K562 (cell line): ENCODE measurements around the gene OAT. TPM values are rescaled to one million over a fixed set of nuclear protein-coding genes. Genes with fewer than 3 reads are reported as not detected.

ENCODE experiments used
- ATAC-seq: fragments of 200-7000 bp; cut with Tn5 transposase; 3 replicates; pipeline ENCODE4 v1.9.1; 2020; ENCODE audit warnings: moderate library complexity
- BruUV-seq: library from RNA; stranded (reverse); fragments of 400-500 nt; replicated peaks from 2 replicates; lab custom pipeline; 2021; lab: Mats Ljungman, UMichigan
- CTCF ChIA-PET: fragments of 300-600 bp; formaldehyde crosslinking; extraction: SDS; loops from one replicate; lab custom pipeline; 2021; ENCODE audit warnings: low intra/inter-chr PET ratio; lab: Yijun Ruan, JAX
- POLR2A ChIA-PET: fragments of 300-600, 350-650 bp; sonication (Branson Sonifier 250); formaldehyde crosslinking; extraction: SDS; loops from one replicate; lab custom pipeline; 2021; ENCODE audit warnings: antibody characterized with exemption, inconsistent platforms; lab: Yijun Ruan, JAX
- DNase-seq, 4 experiments: peaks; one replicate each; pipeline versions ENCODE4 v3.0.0 to v3.0.0-alpha.2; 2011 to 2018; ENCODE audit warnings: low spot score in 3 of 4, mixed read lengths in 3 of 4; ENCODE audit errors: extremely low read depth in 1 of 4
- FAIRE-seq: peaks from 2 replicates; lab custom pipeline; 2011; peaks lifted over from hg19 to GRCh38; lab: Jason Lieb, UNC
- H2AFZ ChIP-seq: 2 replicates; pipeline ENCODE4 v1.6.0; 2011; ENCODE audit warnings: low read depth, low read length, control low read depth, inconsistent platforms
- H3K27ac ChIP-seq: fragments of 200-600 bp; 3 replicates; pipeline ENCODE4 v1.8.0; 2011; ENCODE audit warnings: low read depth, mild to moderate bottlenecking, control low read depth, inconsistent platforms, low read length, moderate library complexity, mixed read lengths; ENCODE audit errors: extremely low read depth
- H3K27me3 ChIP-seq, 2 experiments: fragments of 300-600 bp in 1 of 2; 2 replicates in 1 of 2; 3 replicates in 1 of 2; pipeline versions ENCODE4 v1.6.0 to v1.8.0; 2011; ENCODE audit warnings: inconsistent platforms in 2 of 2, low read length in 2 of 2, mild to moderate bottlenecking in 1 of 2, mixed read lengths in 1 of 2, moderate library complexity in 1 of 2; ENCODE audit not compliant: control insufficient read depth in 2 of 2, insufficient read depth in 2 of 2
- H3K36me3 ChIP-seq: fragments of 300-600 bp; 3 replicates; pipeline ENCODE4 v1.8.0; 2011; ENCODE audit warnings: mild to moderate bottlenecking, low read length, inconsistent platforms; ENCODE audit not compliant: control insufficient read depth, insufficient read depth
- H3K4me1 ChIP-seq, 2 experiments: fragments of 200-600 bp in 1 of 2; replicated peaks in 1 of 2; 2 replicates in 1 of 2; 3 replicates in 1 of 2; pipeline versions ENCODE4 v1.5.1 to v1.8.0; 2011; ENCODE audit warnings: inconsistent platforms in 2 of 2, low read length in 2 of 2, mild to moderate bottlenecking in 1 of 2, mixed read lengths in 1 of 2, moderate library complexity in 1 of 2; ENCODE audit not compliant: control insufficient read depth in 2 of 2, insufficient read depth in 2 of 2
- H3K4me2 ChIP-seq: 2 replicates; pipeline ENCODE4 v1.6.1; 2011; ENCODE audit warnings: low read length, control low read depth, inconsistent platforms, mixed read lengths; ENCODE audit not compliant: insufficient read depth
- H3K4me3 ChIP-seq: fragments of 200-600 bp; sonication (generic), shearing (Covaris generic); 2 replicates; pipeline ENCODE4 v1.5.1; 2016; ENCODE audit warnings: control low read depth, inconsistent platforms
- H3K79me2 ChIP-seq: fragments of 200-600 bp; 3 replicates; pipeline ENCODE4 v1.8.0; 2011; ENCODE audit warnings: low read length, inconsistent platforms; ENCODE audit not compliant: control insufficient read depth, insufficient read depth
- H3K9ac ChIP-seq, 2 experiments: 2 replicates each; pipeline versions ENCODE4 v1.6.0 to v1.6.1; 2011; ENCODE audit warnings: low read depth in 2 of 2, low read length in 2 of 2, control low read depth in 1 of 2, inconsistent platforms in 1 of 2, mild to moderate bottlenecking in 1 of 2, mixed read lengths in 1 of 2; ENCODE audit not compliant: insufficient read depth in 1 of 2
- H3K9me1 ChIP-seq: one replicate; pipeline ENCODE4 v1.6.0; 2011; ENCODE audit warnings: inconsistent platforms, mild to moderate bottlenecking, low read length, moderate library complexity; ENCODE audit not compliant: control insufficient read depth, insufficient read depth
- H3K9me3 ChIP-seq: replicated peaks from 2 replicates; pipeline ENCODE4 v1.5.1; 2011; ENCODE audit warnings: low read depth, low read length, inconsistent platforms; ENCODE audit not compliant: control insufficient read depth, insufficient read depth
- H4K20me1 ChIP-seq: replicated peaks from 2 replicates; pipeline ENCODE4 v1.6.1; 2011; ENCODE audit warnings: low read length, inconsistent platforms, mixed read lengths; ENCODE audit not compliant: control insufficient read depth, insufficient read depth
- CAMTA2 ChIP-seq: fragments of 250-450 bp; sonication (Bioruptor Pico); conservative IDR thresholded peaks from 2 replicates; pipeline ENCODE4 v1.5.1; 2022
- FIP1L1 ChIP-seq: fragments of 200-400 bp; formaldehyde crosslinking; IDR thresholded peaks from 2 replicates; pipeline ENCODE4 v1.6.1; 2018; ENCODE audit warnings: mild to moderate bottlenecking, low read depth, low read length; ENCODE audit not compliant: poor library complexity, severe bottlenecking
- HNRNPH1 ChIP-seq: fragments of 200-400 bp; formaldehyde crosslinking; optimal IDR thresholded peaks from 2 replicates; pipeline ENCODE3; 2017; ENCODE audit warnings: low read depth, mild to moderate bottlenecking, low read length, moderate library complexity
- POLR3G ChIP-seq: IDR thresholded peaks from 2 replicates; pipeline ENCODE4 v1.6.1; 2011; ENCODE audit not compliant: insufficient read length, insufficient replicate concordance; ENCODE audit errors: extremely low read depth
- WGBS: fragments of 100-300 bp; shearing (Covaris generic); methylation state at CpG from one replicate; pipeline ENCODE4 v1.1.6; 2016; ENCODE audit warnings: low coverage, mixed read lengths; ENCODE audit not compliant: insufficient coverage; ENCODE audit errors: missing lambda C conversion rate; 5-methylcytosine and 5-hydroxymethylcytosine counted together
- in situ Hi-C: fragments of 300-500 bp; cut with MboI; formaldehyde crosslinking; loops from 4 replicates; pipeline ENCODE4 v1.15.0; 2018; ENCODE audit warnings: inconsistent platforms, mixed read lengths
- intact Hi-C: fragments of 100-400 bp; cut with micrococcal nuclease; formaldehyde crosslinking; loops from 2 replicates; pipeline ENCODE4 v1.14.2; 2022
- polyA plus RNA-seq, 8 experiments: library from polyadenylated mRNA; depleted of rRNA in 4 of 8; stranded (reverse) in 5 of 8; unstranded in 3 of 8; fragments of >200 nt; fragmentation: Nextera tagmentation in 2 of 8; fragmentation: Illumina TruSeq in 1 of 8; extraction: Ambion mirVana in 2 of 8; extraction: Trizol in 1 of 8; gene quantifications; 2 replicates each; pipeline versions ENCODE4 v1.2.1 to v1.2.3, GENCODE V29; 2011 to 2014; ENCODE audit warnings: inconsistent platforms in 1 of 8, missing spikeins in 1 of 8
- total RNA-seq, 7 experiments: library from RNA; depleted of rRNA in 6 of 7; stranded (reverse); fragments of >200 nt in 6 of 7; fragmentation: Illumina TruSeq in 2 of 7; extraction: Trizol in 2 of 7; gene quantifications; 2 replicates each; pipeline versions ENCODE4 v1.2.1 to v1.2.3, GENCODE V29; 2011 to 2021; ENCODE audit warnings: low replicate concordance in 1 of 7
- TF ChIP-seq, protein P1 (sequence below): IDR thresholded peaks from 2 replicates; pipeline ENCODE4 v1.6.1; 2011; ENCODE audit warnings: borderline replicate concordance, low read depth, mild to moderate bottlenecking, moderate library complexity, low read length; ENCODE audit not compliant: insufficient read depth, poor library complexity, severe bottlenecking

OAT gene
- total and polyA plus RNA-seq, 9 of the 15 experiments (the other 6 are each of a cell fraction or from before 2014, with no cell fraction given), result 100 to 312 (median 163) TPM

DNA sequence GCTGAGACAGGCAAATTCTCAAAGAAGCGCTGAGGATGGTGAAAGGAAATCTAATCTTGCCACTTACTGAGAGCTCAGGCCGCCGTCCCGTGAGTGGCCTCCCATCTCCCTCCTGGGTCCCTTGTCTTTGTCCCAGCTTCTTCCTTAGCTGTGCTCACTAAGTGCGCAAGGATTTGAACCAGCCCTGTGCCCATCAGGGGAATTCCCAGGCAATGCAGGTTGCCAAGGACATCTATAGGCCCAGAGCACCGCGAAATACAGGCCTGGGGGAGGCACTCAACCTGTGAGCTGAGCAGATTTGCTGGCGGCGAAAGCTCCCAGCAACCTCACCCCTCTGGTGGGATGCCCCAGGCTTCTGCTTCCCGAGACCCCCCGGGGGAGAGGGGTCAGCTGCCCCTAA is 64.8 kb downstream of the OAT start:
- BruUV-seq, result no TSS peak
- ATAC-seq, result no peak
- no peaks in the 10 kb centered on the region for H3K79me2 ChIP-seq
- H3K9me1 ChIP-seq, result no peaks in the 10 kb centered on the region
- WGBS, result 24% methylated on average over 2 of the region's 11 CpGs
- no peak for DNase-seq
- CTCF ChIA-PET, result no interaction called here
- peaks cover 0 to 8% of the 10 kb centered on the region in 2 experiments; a peak in 3 of 5 replicates for H3K4me1 ChIP-seq
- POLR2A ChIA-PET, result no interaction called here
- H3K27me3 ChIP-seq, result peaks cover 0 to 32% of the 10 kb centered on the region in 2 experiments; a peak in 2 of 5 replicates
- no peak overlapping the region for H3K27ac ChIP-seq
- in situ Hi-C loops, result no loop called here
- H3K9ac ChIP-seq, result no peak overlapping the region
- H3K4me3 ChIP-seq, result no peak overlapping the region
- TF ChIP-seq POLR3G, result no peak
- no peak for TF ChIP-seq CAMTA2
- no peak for TF ChIP-seq HNRNPH1
- TF ChIP-seq, protein P1, sequence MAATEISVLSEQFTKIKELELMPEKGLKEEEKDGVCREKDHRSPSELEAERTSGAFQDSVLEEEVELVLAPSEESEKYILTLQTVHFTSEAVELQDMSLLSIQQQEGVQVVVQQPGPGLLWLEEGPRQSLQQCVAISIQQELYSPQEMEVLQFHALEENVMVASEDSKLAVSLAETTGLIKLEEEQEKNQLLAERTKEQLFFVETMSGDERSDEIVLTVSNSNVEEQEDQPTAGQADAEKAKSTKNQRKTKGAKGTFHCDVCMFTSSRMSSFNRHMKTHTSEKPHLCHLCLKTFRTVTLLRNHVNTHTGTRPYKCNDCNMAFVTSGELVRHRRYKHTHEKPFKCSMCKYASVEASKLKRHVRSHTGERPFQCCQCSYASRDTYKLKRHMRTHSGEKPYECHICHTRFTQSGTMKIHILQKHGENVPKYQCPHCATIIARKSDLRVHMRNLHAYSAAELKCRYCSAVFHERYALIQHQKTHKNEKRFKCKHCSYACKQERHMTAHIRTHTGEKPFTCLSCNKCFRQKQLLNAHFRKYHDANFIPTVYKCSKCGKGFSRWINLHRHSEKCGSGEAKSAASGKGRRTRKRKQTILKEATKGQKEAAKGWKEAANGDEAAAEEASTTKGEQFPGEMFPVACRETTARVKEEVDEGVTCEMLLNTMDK, result no peak
- TF ChIP-seq FIP1L1, result no peak
- H3K36me3 ChIP-seq, result no peaks in the 10 kb centered on the region
- no peak overlapping the region for H3K4me2 ChIP-seq
- H4K20me1 ChIP-seq, result no peaks in the 10 kb centered on the region
- no peak overlapping the region for H2AFZ ChIP-seq
- intact Hi-C loops, result no loop called here
- no peak for FAIRE-seq
- H3K9me3 ChIP-seq, result no peaks in the 10 kb centered on the region
